NB4 (cell line): Measurements from ENCODE around the gene FRYL.

Source experiments
- MYC ChIP-seq: IDR thresholded peaks from 2 replicates; pipeline ENCODE4 v1.6.1; 2011; ENCODE audit warnings: low read depth, low read length
- POLR2A ChIP-seq: IDR thresholded peaks from 2 replicates; pipeline ENCODE4 v1.6.1; 2011; ENCODE audit warnings: mild to moderate bottlenecking; ENCODE audit not compliant: insufficient read length; ENCODE audit errors: extremely low read depth
- TF ChIP-seq, protein P1 (sequence below): IDR thresholded peaks from one replicate; pipeline ENCODE4 v1.5.1; 2012; ENCODE audit warnings: low read depth, low read length
- TF ChIP-seq, protein P2 (sequence below): IDR thresholded peaks from 2 replicates; pipeline ENCODE4 v1.6.1; 2011; ENCODE audit warnings: low read depth, low read length

DNA sequence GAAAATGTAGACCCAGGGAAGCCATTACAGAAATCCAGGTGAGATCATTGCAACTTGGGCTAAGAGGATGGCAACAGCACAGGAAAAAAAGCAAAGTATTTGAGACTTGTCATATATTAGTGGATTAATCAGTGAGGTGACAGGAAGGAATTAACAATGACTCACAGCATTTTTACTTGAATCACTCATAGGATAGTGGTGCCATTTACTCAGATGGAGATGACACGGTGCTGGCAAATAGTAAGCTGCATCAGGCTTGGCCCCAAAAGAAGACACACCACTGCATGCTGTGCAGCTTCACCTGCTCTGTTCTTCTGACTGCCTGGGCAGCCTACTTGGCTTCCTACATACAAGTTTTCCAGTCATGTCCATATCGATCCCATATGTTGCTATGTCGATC is 144.8 kb downstream of the FRYL start:
- TF ChIP-seq POLR2A (no peak), MYC (no peak)
- TF ChIP-seq, protein P1, sequence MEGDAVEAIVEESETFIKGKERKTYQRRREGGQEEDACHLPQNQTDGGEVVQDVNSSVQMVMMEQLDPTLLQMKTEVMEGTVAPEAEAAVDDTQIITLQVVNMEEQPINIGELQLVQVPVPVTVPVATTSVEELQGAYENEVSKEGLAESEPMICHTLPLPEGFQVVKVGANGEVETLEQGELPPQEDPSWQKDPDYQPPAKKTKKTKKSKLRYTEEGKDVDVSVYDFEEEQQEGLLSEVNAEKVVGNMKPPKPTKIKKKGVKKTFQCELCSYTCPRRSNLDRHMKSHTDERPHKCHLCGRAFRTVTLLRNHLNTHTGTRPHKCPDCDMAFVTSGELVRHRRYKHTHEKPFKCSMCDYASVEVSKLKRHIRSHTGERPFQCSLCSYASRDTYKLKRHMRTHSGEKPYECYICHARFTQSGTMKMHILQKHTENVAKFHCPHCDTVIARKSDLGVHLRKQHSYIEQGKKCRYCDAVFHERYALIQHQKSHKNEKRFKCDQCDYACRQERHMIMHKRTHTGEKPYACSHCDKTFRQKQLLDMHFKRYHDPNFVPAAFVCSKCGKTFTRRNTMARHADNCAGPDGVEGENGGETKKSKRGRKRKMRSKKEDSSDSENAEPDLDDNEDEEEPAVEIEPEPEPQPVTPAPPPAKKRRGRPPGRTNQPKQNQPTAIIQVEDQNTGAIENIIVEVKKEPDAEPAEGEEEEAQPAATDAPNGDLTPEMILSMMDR, result no peak
- TF ChIP-seq, protein P2, sequence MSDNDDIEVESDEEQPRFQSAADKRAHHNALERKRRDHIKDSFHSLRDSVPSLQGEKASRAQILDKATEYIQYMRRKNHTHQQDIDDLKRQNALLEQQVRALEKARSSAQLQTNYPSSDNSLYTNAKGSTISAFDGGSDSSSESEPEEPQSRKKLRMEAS, result no peak
